Measurements from ENCODE around the gene CRACR2B.
A peak's percentile ranks its signal among the peaks of the same experiment; 100 is the strongest.

Gene CRACR2B

GRCh38 chr11:827897-828192, at the start of gene CRACR2B:
Gene CRACR2B, plus strand, starts transcription at chr11:827919. Its CDS starts 689 bp downstream, at chr11:828608.
- no peak for DNase-seq

GRCh38 chr11:778976-779954, 48.5 kb upstream of the CRACR2B start:
- no peak for DNase-seq

GRCh38 chr11:779955-780532, 47.7 kb upstream of the CRACR2B start:
- no peak for DNase-seq

GRCh38 chr11:782264-783174, 45.2 kb upstream of the CRACR2B start:
- no peak for DNase-seq

- peak in 57 of 58 donors; percentile 21 to 92 (median 79) for DNase-seq
Measured at GRCh38 chr11:783581-784015, 44.1 kb upstream of the CRACR2B start.

GRCh38 chr11:786235-787083, 41.3 kb upstream of the CRACR2B start:
- no peak for DNase-seq

GRCh38 chr11:787084-787675, 40.5 kb upstream of the CRACR2B start:
- no peak for DNase-seq

GRCh38 chr11:788009-788640, 39.6 kb upstream of the CRACR2B start:
- no peak for DNase-seq

GRCh38 chr11:788953-789940, 38.5 kb upstream of the CRACR2B start:
- peak in 3 of 58 donors; percentile 35 to 57 (median 47) for DNase-seq

- peak in 51 of 58 donors; percentile 18 to 79 (median 57) for DNase-seq
Measured at GRCh38 chr11:789943-790342, 37.8 kb upstream of the CRACR2B start, which contains the start of gene CEND1. Gene CEND1, minus strand, starts transcription at chr11:790090. Its CDS starts 1,514 bp downstream, at chr11:788576.

GRCh38 chr11:790721-791564, 36.8 kb upstream of the CRACR2B start:
- no peak for DNase-seq

GRCh38 chr11:791658-792534, 35.8 kb upstream of the CRACR2B start:
- no peak for DNase-seq

- no peak for DNase-seq
Measured at GRCh38 chr11:792535-792821, 35.2 kb upstream of the CRACR2B start.

GRCh38 chr11:792873-793272, 34.8 kb upstream of the CRACR2B start:
- no peak for DNase-seq

GRCh38 chr11:793556-793955, 34.2 kb upstream of the CRACR2B start:
- no peak for DNase-seq

- DNase-seq, result peak in 3 of 58 donors; percentile 16 to 38 (median 16)
Measured at GRCh38 chr11:794013-794765, 33.5 kb upstream of the CRACR2B start.
